Activated CD8-positive, alpha-beta T cell treated with anti-CD3 and anti-CD28 coated beads, Interleukin-2, amount 10 ng/mL, durations not matched to agents 7 days and 5 days (primary cell): Measurements from ENCODE around the gene NUP133. TPM values are rescaled to one million over a fixed set of nuclear protein-coding genes. Genes with fewer than 3 reads are reported as not detected.

ENCODE experiments used
- ATAC-seq: fragments of 150-1000 bp; cut with Tn5 transposase; one replicate; pipeline ENCODE4 v1.10.0; 2021; ENCODE audit warnings: moderate library complexity
- CTCF ChIA-PET: fragments of 350-600 bp; sonication (Branson Sonifier 250); formaldehyde crosslinking; loops from one replicate; lab custom pipeline; 2021; ENCODE audit warnings: antibody characterized with exemption; lab: Charles Lee
- POLR2A ChIA-PET: fragments of 350-600 bp; sonication (Branson Sonifier 250); formaldehyde crosslinking; loops from one replicate; lab custom pipeline; 2021; ENCODE audit warnings: antibody characterized with exemption; lab: Charles Lee
- DNase-seq: peaks from one replicate; pipeline ENCODE4 v3.0.0-alpha.2; 2020
- H3K27ac Mint-ChIP-seq: one replicate; pipeline ENCODE4 v1.8.0; 2021; ENCODE audit warnings: mild to moderate bottlenecking, mixed read lengths
- H3K27me3 Mint-ChIP-seq: one replicate; pipeline ENCODE4 v1.8.0; 2021; ENCODE audit warnings: low read depth, mixed read lengths
- H3K36me3 Mint-ChIP-seq: one replicate; pipeline ENCODE4 v1.8.0; 2021; ENCODE audit warnings: low read depth, mixed read lengths
- H3K4me1 Mint-ChIP-seq: one replicate; pipeline ENCODE4 v1.8.0; 2021; ENCODE audit warnings: low read depth, mixed read lengths
- H3K4me3 Mint-ChIP-seq: one replicate; pipeline ENCODE4 v1.8.0; 2021; ENCODE audit warnings: mild to moderate bottlenecking, mixed read lengths
- H3K9me3 Mint-ChIP-seq: one replicate; pipeline ENCODE4 v1.8.0; 2022; ENCODE audit warnings: mixed read lengths; ENCODE audit not compliant: insufficient read depth
- total RNA-seq, 2 experiments: library from RNA; stranded (reverse); gene quantifications; one replicate each; pipeline ENCODE4 v1.2.3, GENCODE V29; 2021

Gene NUP133
- total RNA-seq, 2 experiments from 2014 or later: 46.8 to 49.7 TPM

- no peak for DNase-seq
- Mint-ChIP-seq H3K9me3 (no peaks in the 10 kb centered on the region), H3K4me1 (no peaks in the 10 kb centered on the region), H3K4me3 (no peak overlapping the region), H3K36me3 (peaks cover 46% of the 10 kb centered on the region), H3K27ac (no peak overlapping the region), H3K27me3 (no peaks in the 10 kb centered on the region)
- CTCF ChIA-PET: no interaction called here
- POLR2A ChIA-PET: no interaction called here
- no peak for ATAC-seq
These were observed 59.8 kb downstream of the NUP133 start for GRCh38 chr1:229448354-229448753.

- CTCF ChIA-PET: no interaction called here
- Mint-ChIP-seq H3K27ac (no peak overlapping the region), H3K4me1 (no peaks in the 10 kb centered on the region), H3K36me3 (peaks cover 46% of the 10 kb centered on the region), H3K9me3 (no peaks in the 10 kb centered on the region), H3K4me3 (no peak overlapping the region), H3K27me3 (no peaks in the 10 kb centered on the region)
- no peak for DNase-seq
- POLR2A ChIA-PET: no interaction called here
- no peak for ATAC-seq
These were observed 60.3 kb downstream of the NUP133 start for GRCh38 chr1:229447809-229448252.

DNA sequence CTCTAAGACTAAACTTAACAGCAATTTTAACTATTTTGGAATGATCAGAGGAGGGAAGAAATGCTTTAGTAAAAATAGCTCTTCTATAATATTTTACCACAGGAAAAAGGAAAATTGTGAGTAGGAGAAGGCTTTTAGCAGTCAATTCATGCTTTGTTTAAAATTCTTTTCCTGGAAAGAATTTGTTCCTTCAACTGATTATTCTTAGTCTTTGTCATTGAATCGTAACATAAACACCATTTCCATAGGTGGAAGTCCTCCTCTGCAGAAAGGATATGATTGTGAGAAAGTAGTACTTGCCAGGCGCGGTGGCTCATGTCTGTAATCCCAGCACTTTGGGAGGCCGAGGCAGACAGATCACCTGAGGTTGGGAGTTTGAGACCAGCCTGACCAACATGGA, 62.3 kb downstream of the NUP133 start:
- ChIA-PET CTCF (interaction anchor here (1.6 to 1.7 kb wide), 2 partner anchors 36 kb away, joined by 5 read pairs; no protein-coding TSS in a partner anchor), POLR2A (interaction anchor here (1.0 kb wide), 1 partner anchor 120 kb away, joined by 3 read pairs; no protein-coding TSS in a partner anchor)
- Mint-ChIP-seq H3K27me3 (no peaks in the 10 kb centered on the region), H3K4me1 (peaks cover 14% of the 10 kb centered on the region), H3K36me3 (peaks cover 50% of the 10 kb centered on the region), H3K4me3 (no peak overlapping the region), H3K27ac (no peak overlapping the region), H3K9me3 (no peaks in the 10 kb centered on the region)
- ATAC-seq (no peak), DNase-seq (no peak)

- H3K9me3 Mint-ChIP-seq: no peaks in the 10 kb centered on the region
- H3K4me1 Mint-ChIP-seq: peaks cover 30% of the 10 kb centered on the region
- H3K27ac Mint-ChIP-seq: peak overlapping the region; percentile 73
- DNase-seq (peak; percentile 56), ATAC-seq (peak; percentile 94)
- H3K4me3 Mint-ChIP-seq: peak overlapping the region; percentile 10
- CTCF ChIA-PET: interaction anchor here (0.7 to 3.1 kb wide), 8 partner anchors 10 to 183 kb away, joined by 3 to 16 read pairs (median 8); no protein-coding TSS in a partner anchor
- peaks cover 44% of the 10 kb centered on the region for H3K36me3 Mint-ChIP-seq
- POLR2A ChIA-PET: interaction anchor here (0.7 to 1.4 kb wide), 2 partner anchors 30 to 68 kb away, joined by 3 to 5 read pairs; no protein-coding TSS in a partner anchor
- H3K27me3 Mint-ChIP-seq: peaks cover 9% of the 10 kb centered on the region
These were observed 67.1 kb downstream of the NUP133 start for GRCh38 chr1:229440851-229441537.

DNA sequence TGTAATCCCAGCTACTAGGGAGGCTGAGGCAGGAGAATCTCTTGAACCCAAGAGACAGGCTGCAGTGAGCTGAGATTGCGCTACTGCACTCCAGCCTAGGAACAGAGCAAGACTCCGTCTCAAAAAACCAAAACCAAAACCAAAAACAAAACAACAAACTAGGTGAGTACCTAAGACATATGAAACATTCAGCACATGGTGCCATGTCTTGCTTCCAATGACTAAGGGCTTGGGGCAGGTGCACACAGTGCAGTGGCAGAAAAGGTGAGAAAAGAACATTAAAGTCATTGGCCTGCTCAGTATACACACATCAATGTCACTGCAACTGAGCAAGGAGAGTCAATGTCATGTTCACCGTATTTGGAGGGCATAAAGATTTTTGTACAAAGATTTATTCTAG, 70.1 kb downstream of the NUP133 start:
- H3K27ac Mint-ChIP-seq: no peak overlapping the region
- no peaks in the 10 kb centered on the region for H3K9me3 Mint-ChIP-seq
- peaks cover 36% of the 10 kb centered on the region for H3K4me1 Mint-ChIP-seq
- no peak for ATAC-seq
- DNase-seq: no peak
- CTCF ChIA-PET: interaction anchor here (1.3 kb wide), 1 partner anchor 183 kb away, joined by 3 read pairs; no protein-coding TSS in a partner anchor
- no peak overlapping the region for H3K4me3 Mint-ChIP-seq
- peaks cover 31% of the 10 kb centered on the region for H3K36me3 Mint-ChIP-seq
- H3K27me3 Mint-ChIP-seq: peaks cover 28% of the 10 kb centered on the region
- POLR2A ChIA-PET: no interaction called here

DNA sequence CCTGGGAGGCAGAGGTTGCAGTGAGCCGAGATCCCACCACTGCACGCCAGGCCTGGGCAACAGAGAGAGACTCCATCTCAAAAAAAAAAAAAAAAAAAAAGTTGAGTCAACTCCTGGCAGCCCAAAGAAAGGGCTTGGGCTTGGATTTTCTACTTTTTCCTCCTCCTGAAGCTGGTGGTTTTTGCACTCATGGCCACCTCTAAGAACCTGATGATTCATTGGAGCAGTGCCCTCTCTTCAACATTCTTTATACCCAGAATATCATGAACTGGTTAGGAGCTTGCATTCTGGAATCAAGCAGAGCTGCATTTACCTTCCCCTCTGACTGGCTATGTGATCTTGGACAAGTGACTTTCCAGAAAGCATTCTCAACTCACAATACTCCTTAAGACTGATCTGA, 70.7 kb downstream of the NUP133 start:
- peaks cover 31% of the 10 kb centered on the region for H3K36me3 Mint-ChIP-seq
- ChIA-PET CTCF (interaction anchor here (1.3 kb wide), 2 partner anchors 31 to 183 kb away, joined by 3 to 5 read pairs; no protein-coding TSS in a partner anchor), POLR2A (no interaction called here)
- no peak overlapping the region for H3K27ac Mint-ChIP-seq
- peaks cover 34% of the 10 kb centered on the region for H3K27me3 Mint-ChIP-seq
- no peak overlapping the region for H3K4me3 Mint-ChIP-seq
- H3K9me3 Mint-ChIP-seq: no peaks in the 10 kb centered on the region
- DNase-seq: no peak
- ATAC-seq: no peak
- peaks cover 38% of the 10 kb centered on the region for H3K4me1 Mint-ChIP-seq

DNA sequence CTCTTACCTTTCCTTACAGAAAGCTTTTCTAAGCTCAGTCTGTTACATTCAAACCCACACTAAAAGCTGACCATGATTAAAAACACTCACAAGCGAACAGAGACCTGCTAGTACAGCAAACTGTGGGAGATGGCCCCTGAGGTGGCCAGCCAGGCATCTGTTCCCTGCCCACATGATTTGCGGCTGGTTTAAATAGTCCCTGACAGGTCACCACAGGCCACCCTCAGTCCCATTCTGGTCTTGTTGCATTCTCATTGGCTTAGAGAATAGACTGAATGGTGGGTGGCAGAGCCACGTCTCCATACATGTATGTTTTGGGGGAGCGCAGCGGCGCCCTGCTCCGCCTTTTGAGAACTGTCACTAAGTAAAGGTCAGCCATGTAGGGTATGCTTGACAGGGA, 71.9 kb downstream of the NUP133 start:
- H3K4me3 Mint-ChIP-seq: no peak overlapping the region
- H3K9me3 Mint-ChIP-seq: no peaks in the 10 kb centered on the region
- ATAC-seq: no peak
- DNase-seq: no peak
- H3K4me1 Mint-ChIP-seq: peaks cover 38% of the 10 kb centered on the region
- ChIA-PET CTCF (interaction anchor here (1.3 to 1.9 kb wide), 2 partner anchors 32 to 47 kb away, joined by 4 to 5 read pairs; no protein-coding TSS in a partner anchor), POLR2A (no interaction called here)
- no peak overlapping the region for H3K27ac Mint-ChIP-seq
- H3K27me3 Mint-ChIP-seq: peaks cover 45% of the 10 kb centered on the region
- peaks cover 23% of the 10 kb centered on the region for H3K36me3 Mint-ChIP-seq

DNA sequence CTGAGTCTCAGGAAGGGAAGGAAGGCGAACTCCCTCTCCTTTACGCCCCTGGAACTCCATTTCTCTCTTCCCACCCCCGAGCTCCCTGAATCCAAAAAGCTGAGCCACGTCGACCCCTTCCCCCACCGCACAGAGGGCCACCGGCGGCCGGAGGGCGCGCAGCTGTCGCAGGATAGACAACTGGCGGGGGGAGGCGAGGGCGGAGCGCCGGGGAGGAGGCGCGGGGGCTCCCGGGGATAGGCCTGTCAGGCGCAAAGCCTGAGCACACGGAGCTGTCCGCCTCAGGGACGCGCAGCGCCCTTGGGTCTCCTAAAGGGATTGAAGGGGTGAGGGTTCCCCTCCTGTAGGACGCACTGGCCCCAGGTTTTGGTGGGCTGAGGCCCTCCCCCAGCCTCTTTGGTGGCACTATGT, 73.5 kb downstream of the NUP133 start:
- no peak overlapping the region for H3K27ac Mint-ChIP-seq
- H3K36me3 Mint-ChIP-seq: peaks cover 12% of the 10 kb centered on the region
- H3K4me3 Mint-ChIP-seq: no peak overlapping the region
- CTCF ChIA-PET: interaction anchor here (1.9 kb wide), 1 partner anchor 48 kb away, joined by 4 read pairs; no protein-coding TSS in a partner anchor
- POLR2A ChIA-PET: no interaction called here
- no peak for DNase-seq
- no peak for ATAC-seq
- H3K27me3 Mint-ChIP-seq: peaks cover 60% of the 10 kb centered on the region
- H3K9me3 Mint-ChIP-seq: no peaks in the 10 kb centered on the region
- peaks cover 31% of the 10 kb centered on the region for H3K4me1 Mint-ChIP-seq

DNA sequence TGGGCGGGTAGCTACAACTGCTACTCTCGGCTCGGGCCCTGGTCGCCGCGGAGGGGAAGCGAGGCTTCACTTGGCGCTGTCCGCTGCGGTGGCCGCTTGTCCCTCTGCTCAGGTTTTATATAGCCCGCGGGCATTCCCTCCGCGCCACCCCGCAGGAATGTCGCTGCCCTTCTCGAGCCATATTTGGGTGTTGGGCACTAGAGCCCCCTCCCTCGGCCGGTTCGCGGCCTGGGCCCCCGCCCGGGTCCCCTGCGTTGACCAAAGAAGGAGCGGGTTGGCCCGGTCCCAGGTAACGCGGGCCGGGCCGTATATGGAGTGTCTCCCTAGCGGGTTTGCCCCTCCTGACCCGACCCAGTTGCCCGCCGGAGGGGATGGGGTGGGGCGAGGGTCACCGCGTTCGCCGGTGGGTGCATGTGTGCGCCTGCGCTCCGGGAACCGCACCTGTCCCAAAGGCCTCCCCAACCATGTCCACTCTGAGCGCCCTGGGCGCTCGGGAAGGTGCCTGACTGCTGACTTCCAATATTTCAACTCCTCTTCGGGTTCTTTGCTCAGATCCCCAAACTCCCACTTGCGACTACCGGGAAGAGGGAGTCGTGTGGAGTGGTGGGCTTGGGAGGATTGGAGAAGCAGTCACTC, 74.0 kb downstream of the NUP133 start, which contains the start of gene ACTA1:
Gene ACTA1 (minus strand): TSS at position 90 of the 636 bp plus-strand sequence. CDS start 979 bp downstream, outside the sequence.
- no peak within 1 kb of the TSS for H3K4me3 Mint-ChIP-seq
- peaks cover 63% of the 10 kb centered on the region for H3K27me3 Mint-ChIP-seq
- DNase-seq (no peak), ATAC-seq (no peak)
- H3K27ac Mint-ChIP-seq: no peak within 1 kb of the TSS
- H3K9me3 Mint-ChIP-seq: no peaks in the 10 kb centered on the region
- ChIA-PET POLR2A (no interaction called here), CTCF (no interaction called here)
- peaks cover 10% of the 10 kb centered on the region for H3K36me3 Mint-ChIP-seq
- H3K4me1 Mint-ChIP-seq: peaks cover 30% of the 10 kb centered on the region

DNA sequence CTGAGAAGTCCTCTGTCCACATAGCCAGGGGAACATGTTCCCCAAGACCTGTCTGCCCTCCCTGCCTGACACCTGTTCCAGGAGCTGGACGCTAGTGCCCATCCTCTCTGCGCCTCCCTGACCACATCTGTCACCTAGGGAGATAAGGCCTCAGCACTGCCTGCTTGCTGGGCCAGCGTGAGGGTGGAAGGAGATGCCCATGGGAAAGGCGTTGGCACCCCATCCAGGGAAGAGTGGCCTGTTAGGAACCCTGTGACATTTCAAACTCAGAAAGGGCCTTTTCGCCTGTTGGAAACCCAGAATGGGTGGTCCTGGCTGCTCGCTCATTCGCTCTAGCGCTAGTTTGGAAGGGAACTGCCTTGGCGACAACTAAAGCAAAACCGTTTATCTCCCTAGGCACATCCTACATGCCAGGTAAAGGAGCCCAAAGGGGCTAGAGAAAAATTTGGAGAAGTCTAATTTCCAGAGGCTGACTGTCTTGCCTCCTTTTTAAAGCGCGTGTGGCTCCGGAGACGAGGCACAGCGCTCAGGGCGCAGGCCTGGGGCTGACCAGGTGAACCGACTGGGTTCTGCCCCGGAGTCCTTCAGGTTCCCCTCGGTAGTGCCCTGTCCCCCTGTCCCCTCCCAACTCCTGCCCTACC, 74.7 kb downstream of the NUP133 start:
- H3K4me1 Mint-ChIP-seq: peaks cover 28% of the 10 kb centered on the region
- H3K27me3 Mint-ChIP-seq: peaks cover 66% of the 10 kb centered on the region
- no peak overlapping the region for H3K27ac Mint-ChIP-seq
- no peaks in the 10 kb centered on the region for H3K9me3 Mint-ChIP-seq
- no peak for DNase-seq
- no peak overlapping the region for H3K4me3 Mint-ChIP-seq
- CTCF ChIA-PET: no interaction called here
- peaks cover 7% of the 10 kb centered on the region for H3K36me3 Mint-ChIP-seq
- ATAC-seq: no peak
- POLR2A ChIA-PET: no interaction called here

DNA sequence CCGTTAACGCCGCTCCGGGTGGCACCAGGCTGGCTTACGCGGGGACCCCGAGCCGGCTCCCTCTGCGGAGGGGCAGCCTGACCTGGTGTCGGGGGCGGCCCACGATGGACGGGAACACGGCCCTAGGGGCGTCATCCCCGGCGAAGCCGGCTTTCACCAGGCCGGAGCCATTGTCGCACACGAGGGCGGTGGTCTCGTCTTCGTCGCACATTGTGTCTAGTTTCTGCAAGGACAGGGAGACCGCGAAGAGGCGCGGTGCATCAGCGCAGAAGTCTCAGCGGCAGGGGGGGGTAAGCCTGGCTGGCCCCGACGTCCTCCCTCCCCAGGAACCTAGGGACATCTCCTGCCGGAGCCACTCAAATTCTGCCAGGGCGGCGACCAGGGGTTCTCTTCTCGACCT, 75.2 kb downstream of the NUP133 start:
- H3K27ac Mint-ChIP-seq: no peak overlapping the region
- peaks cover 3% of the 10 kb centered on the region for H3K36me3 Mint-ChIP-seq
- no peaks in the 10 kb centered on the region for H3K9me3 Mint-ChIP-seq
- H3K27me3 Mint-ChIP-seq: peaks cover 70% of the 10 kb centered on the region
- DNase-seq: no peak
- ATAC-seq: no peak
- no peak overlapping the region for H3K4me3 Mint-ChIP-seq
- CTCF ChIA-PET: no interaction called here
- peaks cover 25% of the 10 kb centered on the region for H3K4me1 Mint-ChIP-seq
- POLR2A ChIA-PET: no interaction called here
